ENCODE data around the gene RAD50.

GRCh38 chr5:132525299-132525724 is 31.5 kb upstream of the RAD50 start:
- TF ChIP-seq RFX5 (IDR thresholded peaks at IDR 0.05; ENCODE audit: low read length) (no peak), EP300 (IDR thresholded peaks at IDR 0.05; ENCODE audit: borderline replicate concordance in 1 of 2, low read depth in 1 of 2, low read length in 1 of 2) (no peak), CTCF (IDR thresholded peaks at IDR 0.05) (no peak), GATA2 (CRISPR knock-in tag; IDR thresholded peaks at IDR 0.05) (no peak), REST (IDR thresholded peaks at IDR 0.05; ENCODE audit: low read depth, low read length) (no peak), FOSL2 (IDR thresholded peaks at IDR 0.05; ENCODE audit: borderline replicate concordance, low read depth) (no peak), MXI1 (IDR thresholded peaks at IDR 0.05; ENCODE audit: low read depth, low read length) (no peak), MAX (IDR thresholded peaks at IDR 0.05; ENCODE audit: low read depth) (no peak), RAD21 (IDR thresholded peaks at IDR 0.05; ENCODE audit: low read length) (no peak), POLR2AphosphoS5 (IDR thresholded peaks at IDR 0.05; ENCODE audit: low read depth, low read length) (no peak), YY1 (IDR thresholded peaks at IDR 0.05; ENCODE audit: low read depth) (no peak), CHD2 (IDR thresholded peaks at IDR 0.05; ENCODE audit: low read length, partially characterized antibody) (no peak), FOXM1 (IDR thresholded peaks at IDR 0.05; ENCODE audit: low read depth) (no peak), SMC3 (IDR thresholded peaks at IDR 0.05; ENCODE audit: low read depth, low read length) (no peak)
